Neural crest cell (in vitro differentiated cells): Measurements from ENCODE around the gene VGLL1. TPM values are rescaled to one million over a fixed set of nuclear protein-coding genes. Genes with fewer than 3 reads are reported as not detected.

Experiments used
- DNase-seq: peaks from one replicate; pipeline ENCODE4 v3.0.0; 2021; ENCODE audit warnings: low read depth, mixed read lengths, low spot score
- H3K27ac Mint-ChIP-seq: one replicate; pipeline ENCODE4 v1.8.0; 2021; ENCODE audit warnings: mild to moderate bottlenecking, mixed read lengths; ENCODE audit not compliant: unreplicated experiment
- H3K27me3 Mint-ChIP-seq: 2 replicates; pipeline ENCODE4 v1.8.0; 2021; ENCODE audit warnings: low read depth, mild to moderate bottlenecking, mixed read lengths
- H3K36me3 Mint-ChIP-seq: 2 replicates; pipeline ENCODE4 v1.8.0; 2021; ENCODE audit warnings: low read depth, mild to moderate bottlenecking, mixed read lengths
- H3K4me1 Mint-ChIP-seq: 2 replicates; pipeline ENCODE4 v1.8.0; 2021; ENCODE audit warnings: mixed read lengths
- H3K4me3 Mint-ChIP-seq: one replicate; pipeline ENCODE4 v1.8.0; 2021; ENCODE audit warnings: mild to moderate bottlenecking, mixed read lengths
- H3K9me3 Mint-ChIP-seq: 2 replicates; pipeline ENCODE4 v1.8.0; 2021; ENCODE audit warnings: mixed read lengths
- CTCF ChIP-seq: fragments of 200-600 bp; sonication (generic); conservative IDR thresholded peaks from 2 replicates; pipeline ENCODE4 v1.5.0; 2021; ENCODE audit warnings: antibody characterized with exemption, mild to moderate bottlenecking
- long read RNA-seq: library from polyadenylated mRNA; unstranded; transcript quantifications from one replicate; pipeline ENCODE4 v2.0.0, GENCODE V29; 2020
- total RNA-seq: library from RNA; stranded (reverse); gene quantifications from 2 replicates; pipeline ENCODE4 v1.2.1, GENCODE V29; 2021

Gene VGLL1
- total RNA-seq, result not detected in 2 replicates
- long read RNA-seq, result 0 reads

GRCh38 chrX:136531951-136532350, at the start of gene VGLL1:
Gene VGLL1, plus strand, starts transcription at chrX:136532215. Its CDS starts 3,806 bp downstream, at chrX:136536021.
- TF ChIP-seq CTCF, result no peak
- peaks cover 5% of the 10 kb centered on the region for H3K4me1 Mint-ChIP-seq
- H3K4me3 Mint-ChIP-seq, result no peak within 1 kb of the TSS
- peaks cover 5% of the 10 kb centered on the region for H3K27me3 Mint-ChIP-seq
- DNase-seq, result no peak
- no peaks in the 10 kb centered on the region for H3K36me3 Mint-ChIP-seq
- no peak within 1 kb of the TSS for H3K27ac Mint-ChIP-seq
- H3K9me3 Mint-ChIP-seq, result peaks cover 9% of the 10 kb centered on the region

GRCh38 chrX:136487647-136488046, 44.4 kb upstream of the VGLL1 start, which contains the start of gene BRS3:
Gene BRS3, plus strand, starts transcription at chrX:136487947. Its CDS starts 168 bp downstream, at chrX:136488115.
- H3K27me3 Mint-ChIP-seq, result peaks cover 86% of the 10 kb centered on the region
- no peak for TF ChIP-seq CTCF
- no peak for DNase-seq
- H3K36me3 Mint-ChIP-seq, result no peaks in the 10 kb centered on the region
- no peak within 1 kb of the TSS for H3K4me3 Mint-ChIP-seq
- H3K27ac Mint-ChIP-seq, result no peak within 1 kb of the TSS
- peaks cover 7% of the 10 kb centered on the region for H3K9me3 Mint-ChIP-seq
- H3K4me1 Mint-ChIP-seq, result no peaks in the 10 kb centered on the region

GRCh38 chrX:136488706-136489105, 43.3 kb upstream of the VGLL1 start:
- H3K4me1 Mint-ChIP-seq, result no peaks in the 10 kb centered on the region
- peaks cover 86% of the 10 kb centered on the region for H3K27me3 Mint-ChIP-seq
- no peak for DNase-seq
- H3K4me3 Mint-ChIP-seq, result no peak overlapping the region
- TF ChIP-seq CTCF, result no peak
- H3K27ac Mint-ChIP-seq, result no peak overlapping the region
- H3K36me3 Mint-ChIP-seq, result no peaks in the 10 kb centered on the region
- no peaks in the 10 kb centered on the region for H3K9me3 Mint-ChIP-seq

GRCh38 chrX:136491832-136492231, 40.2 kb upstream of the VGLL1 start:
- peak; percentile 18 for TF ChIP-seq CTCF
- Mint-ChIP-seq H3K4me1 (no peaks in the 10 kb centered on the region), H3K27ac (no peak overlapping the region), H3K9me3 (no peaks in the 10 kb centered on the region), H3K4me3 (no peak overlapping the region), H3K36me3 (no peaks in the 10 kb centered on the region), H3K27me3 (peaks cover 60% of the 10 kb centered on the region)
- no peak for DNase-seq

GRCh38 chrX:136493011-136493410, 39.0 kb upstream of the VGLL1 start:
- H3K4me3 Mint-ChIP-seq, result no peak overlapping the region
- H3K36me3 Mint-ChIP-seq, result no peaks in the 10 kb centered on the region
- H3K9me3 Mint-ChIP-seq, result no peaks in the 10 kb centered on the region
- H3K27ac Mint-ChIP-seq, result no peak overlapping the region
- H3K4me1 Mint-ChIP-seq, result no peaks in the 10 kb centered on the region
- TF ChIP-seq CTCF, result no peak
- no peak for DNase-seq
- peaks cover 50% of the 10 kb centered on the region for H3K27me3 Mint-ChIP-seq
